ENCODE results near the gene SLAMF9.

The SLAMF9 gene

DNA sequence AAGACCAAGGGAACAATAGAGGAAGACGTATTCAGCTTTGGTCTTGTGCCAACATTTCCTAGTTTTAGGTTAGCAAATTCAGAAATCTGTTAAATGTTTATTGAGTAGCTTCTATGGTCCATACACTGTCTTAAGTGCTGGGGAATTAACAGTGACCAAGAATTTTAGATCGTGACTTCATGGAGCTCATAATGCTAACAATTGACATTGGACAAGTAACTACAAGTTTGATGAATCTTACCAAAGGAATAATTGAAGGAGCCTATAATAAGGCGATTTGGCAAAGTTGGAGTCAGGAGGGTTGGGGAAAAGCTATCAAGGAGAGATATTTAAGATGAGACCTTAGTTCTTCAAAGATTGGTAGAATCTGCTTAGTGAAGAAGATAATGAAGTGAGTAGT lies 1.4 kb upstream of the SLAMF9 start:
- Histone ChIP-seq H3K9me2 (replicated peaks; ENCODE audit: low read depth, low read length) (no peaks in the 10 kb centered on the region), H3K4me3 (ENCODE audit: low read length, poor library complexity, severe bottlenecking) (no peak overlapping the region), H3K36me3 (ENCODE audit: insufficient read depth, low read length) (no peaks in the 10 kb centered on the region), H3K4me2 (ENCODE audit: low read depth, low read length, poor library complexity, severe bottlenecking) (no peak overlapping the region), H3K27me3 (ENCODE audit: insufficient read depth, low read length, poor library complexity, severe bottlenecking) (no peaks in the 10 kb centered on the region), H3K4me1 (ENCODE audit: insufficient read depth, low read length, poor library complexity, severe bottlenecking) (no peaks in the 10 kb centered on the region), H3K9me3 (ENCODE audit: insufficient read depth, low read depth, low read length) (no peaks in the 10 kb centered on the region), H2AFZ (ENCODE audit: low read length) (no peak overlapping the region), H3F3A (ENCODE audit: low read depth) (no peaks in the 10 kb centered on the region), H3K9ac (ENCODE audit: low read depth, low read length, poor library complexity, severe bottlenecking) (no peak overlapping the region), H3K79me2 (ENCODE audit: insufficient read depth, low read length) (no peaks in the 10 kb centered on the region), H4K20me1 (ENCODE audit: insufficient read depth, low read length, poor library complexity, severe bottlenecking) (no peaks in the 10 kb centered on the region)
- no peak for TF ChIP-seq EZH2phosphoT487 (IDR thresholded peaks at IDR 0.05; ENCODE audit: borderline replicate concordance)
- TF ChIP-seq, protein P1, sequence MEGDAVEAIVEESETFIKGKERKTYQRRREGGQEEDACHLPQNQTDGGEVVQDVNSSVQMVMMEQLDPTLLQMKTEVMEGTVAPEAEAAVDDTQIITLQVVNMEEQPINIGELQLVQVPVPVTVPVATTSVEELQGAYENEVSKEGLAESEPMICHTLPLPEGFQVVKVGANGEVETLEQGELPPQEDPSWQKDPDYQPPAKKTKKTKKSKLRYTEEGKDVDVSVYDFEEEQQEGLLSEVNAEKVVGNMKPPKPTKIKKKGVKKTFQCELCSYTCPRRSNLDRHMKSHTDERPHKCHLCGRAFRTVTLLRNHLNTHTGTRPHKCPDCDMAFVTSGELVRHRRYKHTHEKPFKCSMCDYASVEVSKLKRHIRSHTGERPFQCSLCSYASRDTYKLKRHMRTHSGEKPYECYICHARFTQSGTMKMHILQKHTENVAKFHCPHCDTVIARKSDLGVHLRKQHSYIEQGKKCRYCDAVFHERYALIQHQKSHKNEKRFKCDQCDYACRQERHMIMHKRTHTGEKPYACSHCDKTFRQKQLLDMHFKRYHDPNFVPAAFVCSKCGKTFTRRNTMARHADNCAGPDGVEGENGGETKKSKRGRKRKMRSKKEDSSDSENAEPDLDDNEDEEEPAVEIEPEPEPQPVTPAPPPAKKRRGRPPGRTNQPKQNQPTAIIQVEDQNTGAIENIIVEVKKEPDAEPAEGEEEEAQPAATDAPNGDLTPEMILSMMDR (conservative IDR thresholded peaks at IDR 0.05; ENCODE audit: low read length): no peak

DNA sequence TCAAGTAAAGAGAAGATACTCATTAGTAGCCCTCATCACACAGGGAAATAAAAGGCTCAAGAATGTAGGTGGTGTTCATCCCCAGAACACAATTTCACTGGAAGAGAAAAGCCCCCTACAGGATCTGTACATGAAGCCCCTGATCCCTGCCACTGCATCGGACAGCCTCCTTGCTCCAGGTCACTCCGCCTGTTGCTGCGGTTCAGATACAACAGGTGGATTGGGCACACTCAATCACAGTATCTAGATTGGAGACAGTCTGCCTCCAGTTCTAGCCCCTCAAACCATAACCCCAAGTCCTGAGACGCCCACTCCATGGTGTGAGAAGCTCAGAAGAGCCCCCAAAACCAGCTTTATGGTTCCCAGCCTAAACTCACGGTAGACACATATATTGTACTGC lies 1.1 kb downstream of the SLAMF9 start:
- no peaks in the 10 kb centered on the region for H3K27me3 ChIP-seq (ENCODE audit: insufficient read depth, low read length, poor library complexity, severe bottlenecking)
- no peaks in the 10 kb centered on the region for H3K4me1 ChIP-seq (ENCODE audit: insufficient read depth, low read length, poor library complexity, severe bottlenecking)
- H3K79me2 ChIP-seq (ENCODE audit: insufficient read depth, low read length): no peaks in the 10 kb centered on the region
- no peak for TF ChIP-seq EZH2phosphoT487 (IDR thresholded peaks at IDR 0.05; ENCODE audit: borderline replicate concordance)
- TF ChIP-seq, protein P1 (conservative IDR thresholded peaks at IDR 0.05; ENCODE audit: low read length): no peak
- no peak overlapping the region for H3K4me2 ChIP-seq (ENCODE audit: low read depth, low read length, poor library complexity, severe bottlenecking)
- H2AFZ ChIP-seq (ENCODE audit: low read length): no peak overlapping the region
- H4K20me1 ChIP-seq (ENCODE audit: insufficient read depth, low read length, poor library complexity, severe bottlenecking): no peaks in the 10 kb centered on the region
- no peaks in the 10 kb centered on the region for H3K9me3 ChIP-seq (ENCODE audit: insufficient read depth, low read depth, low read length)
- H3K9me2 ChIP-seq (replicated peaks; ENCODE audit: low read depth, low read length): no peaks in the 10 kb centered on the region
- no peak overlapping the region for H3K9ac ChIP-seq (ENCODE audit: low read depth, low read length, poor library complexity, severe bottlenecking)
- H3K4me3 ChIP-seq (ENCODE audit: low read length, poor library complexity, severe bottlenecking): no peak overlapping the region
- H3K36me3 ChIP-seq (ENCODE audit: insufficient read depth, low read length): no peaks in the 10 kb centered on the region
- H3F3A ChIP-seq (ENCODE audit: low read depth): no peaks in the 10 kb centered on the region

DNA sequence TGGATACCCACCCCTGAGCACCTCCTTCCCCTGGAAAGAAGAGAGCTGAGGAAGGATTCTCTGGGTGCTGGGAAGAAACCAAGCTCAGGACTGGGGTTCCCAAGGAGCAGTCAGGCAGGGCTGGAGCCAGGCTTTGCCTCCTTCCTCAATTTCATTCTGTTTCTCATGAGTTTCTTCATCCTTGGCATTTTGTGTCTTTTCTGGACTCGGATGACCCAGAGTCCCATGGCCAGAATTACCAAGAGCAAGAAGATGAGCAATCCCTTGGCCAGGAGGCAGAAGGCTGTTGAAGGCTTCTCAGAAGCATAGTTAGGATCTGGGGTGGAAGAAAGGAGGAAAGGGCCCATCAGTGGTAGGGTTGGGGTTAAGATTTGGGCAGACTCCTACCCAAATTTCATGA lies 2.5 kb downstream of the SLAMF9 start:
- no peaks in the 10 kb centered on the region for H3F3A ChIP-seq (ENCODE audit: low read depth)
- H3K79me2 ChIP-seq (ENCODE audit: insufficient read depth, low read length): no peaks in the 10 kb centered on the region
- no peak overlapping the region for H2AFZ ChIP-seq (ENCODE audit: low read length)
- no peaks in the 10 kb centered on the region for H3K9me2 ChIP-seq (replicated peaks; ENCODE audit: low read depth, low read length)
- no peaks in the 10 kb centered on the region for H3K27me3 ChIP-seq (ENCODE audit: insufficient read depth, low read length, poor library complexity, severe bottlenecking)
- H3K9me3 ChIP-seq (ENCODE audit: insufficient read depth, low read depth, low read length): no peaks in the 10 kb centered on the region
- no peaks in the 10 kb centered on the region for H3K4me1 ChIP-seq (ENCODE audit: insufficient read depth, low read length, poor library complexity, severe bottlenecking)
- no peak overlapping the region for H3K4me3 ChIP-seq (ENCODE audit: low read length, poor library complexity, severe bottlenecking)
- no peaks in the 10 kb centered on the region for H3K36me3 ChIP-seq (ENCODE audit: insufficient read depth, low read length)
- no peak for TF ChIP-seq EZH2phosphoT487 (IDR thresholded peaks at IDR 0.05; ENCODE audit: borderline replicate concordance)
- TF ChIP-seq, protein P1 (conservative IDR thresholded peaks at IDR 0.05; ENCODE audit: low read length): no peak
- no peak overlapping the region for H3K9ac ChIP-seq (ENCODE audit: low read depth, low read length, poor library complexity, severe bottlenecking)
- no peak overlapping the region for H3K4me2 ChIP-seq (ENCODE audit: low read depth, low read length, poor library complexity, severe bottlenecking)
- no peaks in the 10 kb centered on the region for H4K20me1 ChIP-seq (ENCODE audit: insufficient read depth, low read length, poor library complexity, severe bottlenecking)
